ENCODE results near the gene PIGZ.

GRCh38 chr3:196931157-196931556, 37.5 kb downstream of the PIGZ start:
- TF ChIP-seq PHF8 (IDR thresholded peaks at IDR 0.05; ENCODE audit: borderline replicate concordance, low read length), result no peak
- no peak for TF ChIP-seq SAFB (IDR thresholded peaks at IDR 0.05; ENCODE audit: borderline replicate concordance, low read depth, low read length)
- no peak for TF ChIP-seq ZBTB40 (IDR thresholded peaks at IDR 0.05)
- no peak for TF ChIP-seq ZBTB40 (CRISPR knock-in tag; IDR thresholded peaks at IDR 0.05)
- TF ChIP-seq E2F1 (CRISPR knock-in tag; IDR thresholded peaks at IDR 0.05), result no peak
- TF ChIP-seq ZNF589 (CRISPR knock-in tag; IDR thresholded peaks at IDR 0.05; ENCODE audit: low read depth), result no peak
- no peak for TF ChIP-seq MTA3 (IDR thresholded peaks at IDR 0.05; ENCODE audit: borderline replicate concordance)
- no peak for TF ChIP-seq PRPF4 (IDR thresholded peaks at IDR 0.05; ENCODE audit: insufficient read depth, low read depth, low read length, poor library complexity, severe bottlenecking)
- no peak for TF ChIP-seq FOSL1 (tag; conservative IDR thresholded peaks at IDR 0.05)
